ENCODE measurements around the gene CD9.

- no peak for TF ChIP-seq POLR2AphosphoS5 (IDR thresholded peaks at IDR 0.05; ENCODE audit: borderline replicate concordance, low read depth, low read length)
- TF ChIP-seq EZH2 (IDR thresholded peaks at IDR 0.05): no peak
Measured at GRCh38 chr12:6272300-6273204, 72.4 kb downstream of the CD9 start.

All from SK-N-MC (cell line).